Uterus (tissue), 4 donors: ENCODE measurements around the gene PPP4C. TPM values are rescaled to one million over a fixed set of nuclear protein-coding genes. Genes with fewer than 3 reads are reported as not detected.

Experiments
- DNase-seq, 2 donors: peaks; one replicate each; pipeline ENCODE4 v3.0.0-alpha.2; 2019 to 2020
- H3K27ac ChIP-seq, 2 donors: fragments of 200-600 bp; sonication (generic); 1 replicate in 1 of 2; 2 replicates in 1 of 2; pipeline ENCODE4 v1.5.1; 2016 to 2018
- H3K27me3 ChIP-seq, 2 donors: fragments of 200-600 bp; sonication (generic); one replicate each; pipeline ENCODE4 v1.5.1; 2018 to 2019; ENCODE audit warnings: control low read depth in 1 of 2
- H3K36me3 ChIP-seq, 2 donors: fragments of 200-600 bp; sonication (generic); one replicate each; pipeline ENCODE4 v1.5.1; 2019; ENCODE audit warnings: control low read depth in 1 of 2
- H3K4me1 ChIP-seq, 2 donors: fragments of 200-600 bp; sonication (generic); one replicate each; pipeline ENCODE4 v1.5.1; 2018 to 2019; ENCODE audit warnings: control low read depth in 1 of 2
- H3K4me3 ChIP-seq, 2 donors: fragments of 200-600 bp; sonication (generic); 1 replicate in 1 of 2; 2 replicates in 1 of 2; pipeline ENCODE4 v1.5.1; 2018 to 2019; ENCODE audit warnings: mild to moderate bottlenecking in 1 of 2
- H3K9me3 ChIP-seq, 2 donors: fragments of 200-600 bp; sonication (generic); one replicate each; pipeline ENCODE4 v1.5.1; 2019; ENCODE audit warnings: control low read depth in 1 of 2
- CTCF ChIP-seq, 4 experiments: fragments of 200-600 bp in 2 of 4; fragments of 450-650 bp in 2 of 4; sonication (generic) in 2 of 4; IDR thresholded peaks; one replicate each; pipeline ENCODE4 v1.5.1; 2016 to 2019; ENCODE audit warnings: antibody characterized with exemption in 4 of 4, mild to moderate bottlenecking in 2 of 4, moderate library complexity in 1 of 4
- POLR2A ChIP-seq, 2 donors: fragments of 450-650 bp; IDR thresholded peaks; one replicate each; pipeline ENCODE4 v1.6.1; 2016; ENCODE audit warnings: antibody characterized with exemption in 2 of 2, mild to moderate bottlenecking in 1 of 2, moderate library complexity in 1 of 2
- intact Hi-C: fragments of 100-400 bp; cut with DNase I; formaldehyde crosslinking; loops from one replicate; pipeline ENCODE4 v1.15.1; 2023; ENCODE audit warnings: low total_unique reads
- total RNA-seq, 4 donors: library from RNA; depleted of rRNA in 3 of 4; stranded (reverse); fragments of >200 nt in 3 of 4; gene quantifications; one replicate each; pipeline versions ENCODE4 v1.1.0 to v1.2.4, GENCODE V29; 2014 to 2023
- donor health status: DM: yes; HTN: yes; CAD: no.

Gene PPP4C
- total RNA-seq, 4 donors from 2014 or later, result 15.6 to 78.5 (median 64.5) TPM

- peak overlapping the region; percentile 34 to 56 for H3K27ac ChIP-seq
- no peaks in the 10 kb centered on the region for H3K4me1 ChIP-seq
- H3K9me3 ChIP-seq, result no peaks in the 10 kb centered on the region
- H3K36me3 ChIP-seq, result no peaks in the 10 kb centered on the region
- H3K4me3 ChIP-seq, result no peak overlapping the region
- TF ChIP-seq POLR2A (IDR thresholded peaks at IDR 0.05), result no peak
- no peak for TF ChIP-seq CTCF (IDR thresholded peaks at IDR 0.05)
- intact Hi-C loops, result loop anchor here (5.0 kb wide), 1 partner anchor 49 kb away; no protein-coding TSS in a partner anchor
- no peaks in the 10 kb centered on the region for H3K27me3 ChIP-seq
- DNase-seq, result no peak
Observed at GRCh38 chr16:30085820-30086219, 10.0 kb downstream of the PPP4C start.

GRCh38 chr16:30086291-30087140, 10.7 kb downstream of the PPP4C start:
- Histone ChIP-seq H3K4me1 (peaks cover 0 to 6% of the 10 kb centered on the region in 2 donors), H3K9me3 (no peaks in the 10 kb centered on the region), H3K27ac (no peak overlapping the region), H3K27me3 (no peaks in the 10 kb centered on the region), H3K36me3 (no peaks in the 10 kb centered on the region), H3K4me3 (no peak overlapping the region)
- TF ChIP-seq POLR2A (IDR thresholded peaks at IDR 0.05), result no peak
- no peak for TF ChIP-seq CTCF (IDR thresholded peaks at IDR 0.05)
- DNase-seq, result no peak
- intact Hi-C loops, result loop anchor here (5.0 kb wide), 1 partner anchor 49 kb away; no protein-coding TSS in a partner anchor

- TF ChIP-seq POLR2A (IDR thresholded peaks at IDR 0.05), result no peak
- TF ChIP-seq CTCF (IDR thresholded peaks at IDR 0.05), result no peak
- no peaks in the 10 kb centered on the region for H3K9me3 ChIP-seq
- H3K36me3 ChIP-seq, result no peaks in the 10 kb centered on the region
- DNase-seq, result no peak
- no peak overlapping the region for H3K4me3 ChIP-seq
- H3K27me3 ChIP-seq, result no peaks in the 10 kb centered on the region
- H3K4me1 ChIP-seq, result peaks cover 0 to 10% of the 10 kb centered on the region in 2 donors
- intact Hi-C loops, result loop anchor here (5.0 kb wide), 1 partner anchor 50 kb away; no protein-coding TSS in a partner anchor
- H3K27ac ChIP-seq, result no peak overlapping the region
Observed at GRCh38 chr16:30087181-30087898, 11.5 kb downstream of the PPP4C start.

- TF ChIP-seq POLR2A (IDR thresholded peaks at IDR 0.05) (no peak), CTCF (IDR thresholded peaks at IDR 0.05) (no peak)
- DNase-seq, result no peak
- H3K4me1 ChIP-seq, result peaks cover 0 to 16% of the 10 kb centered on the region in 2 donors
- no peaks in the 10 kb centered on the region for H3K9me3 ChIP-seq
- H3K36me3 ChIP-seq, result no peaks in the 10 kb centered on the region
- no peaks in the 10 kb centered on the region for H3K27me3 ChIP-seq
- no peak overlapping the region for H3K27ac ChIP-seq
- intact Hi-C loops, result loop anchor here (5.0 kb wide), 1 partner anchor 51 kb away; no protein-coding TSS in a partner anchor
- H3K4me3 ChIP-seq, result no peak overlapping the region
Observed at GRCh38 chr16:30088237-30088831, 12.5 kb downstream of the PPP4C start.
